CD4-positive, alpha-beta memory T cell (primary cell): Measurements from ENCODE around the gene SEMA4D. TPM values are rescaled to one million over a fixed set of nuclear protein-coding genes. Genes with fewer than 3 reads are reported as not detected.
A peak's percentile ranks its signal among the peaks of the same experiment; 100 is the strongest.

Experiments
- CTCF ChIA-PET: fragments of 350-600 bp; sonication (Branson Sonifier 250); formaldehyde crosslinking; loops from one replicate; lab custom pipeline; 2021; ENCODE audit warnings: inconsistent platforms; ENCODE audit not compliant: partially characterized antibody; lab: Charles Lee
- POLR2A ChIA-PET: fragments of 350-600 bp; sonication (Branson Sonifier 250); formaldehyde crosslinking; loops from one replicate; lab custom pipeline; 2021; ENCODE audit not compliant: partially characterized antibody; lab: Charles Lee
- DNase-seq, 5 donors: peaks; one replicate each; pipeline versions ENCODE4 v3.0.0 to v3.0.0-alpha.2; 2020 to 2022; ENCODE audit warnings: mixed read lengths in 1 of 5
- H3K27ac ChIP-seq: one replicate; pipeline ENCODE4 v1.7.0; 2013; ENCODE audit warnings: low read depth, low read length
- H3K27me3 ChIP-seq: 2 replicates; pipeline ENCODE4 v1.7.0; 2013; ENCODE audit warnings: mild to moderate bottlenecking, low read length, moderate library complexity; ENCODE audit not compliant: insufficient read depth
- H3K36me3 ChIP-seq: 2 replicates; pipeline ENCODE4 v1.7.0; 2013; ENCODE audit warnings: mild to moderate bottlenecking, low read length, moderate library complexity; ENCODE audit not compliant: insufficient read depth
- H3K4me1 ChIP-seq: 2 replicates; pipeline ENCODE4 v1.7.0; 2013; ENCODE audit warnings: mild to moderate bottlenecking, low read length, moderate library complexity; ENCODE audit not compliant: insufficient read depth
- H3K4me3 ChIP-seq, 2 donors: one replicate each; pipeline ENCODE4 v1.7.0; 2013; ENCODE audit warnings: low read length in 2 of 2, mild to moderate bottlenecking in 1 of 2
- H3K9me3 ChIP-seq, 2 donors: one replicate each; pipeline ENCODE4 v1.7.0; 2013; ENCODE audit warnings: low read length in 2 of 2, control low read depth in 1 of 2; ENCODE audit not compliant: control insufficient read depth in 1 of 2
- H3K27ac Mint-ChIP-seq, 7 donors: one replicate each; pipeline ENCODE4 v1.8.0; 2020 to 2021; ENCODE audit warnings: mixed read lengths in 7 of 7, mild to moderate bottlenecking in 6 of 7, inconsistent platforms in 3 of 7, moderate library complexity in 3 of 7
- H3K27me3 Mint-ChIP-seq, 2 donors: one replicate each; pipeline ENCODE4 v1.8.0; 2020 to 2021; ENCODE audit warnings: mixed read lengths in 2 of 2
- H3K36me3 Mint-ChIP-seq, 2 donors: one replicate each; pipeline ENCODE4 v1.8.0; 2020 to 2021; ENCODE audit warnings: mixed read lengths in 2 of 2, inconsistent platforms in 1 of 2, mild to moderate bottlenecking in 1 of 2
- H3K4me1 Mint-ChIP-seq, 4 donors: one replicate each; pipeline ENCODE4 v1.8.0; 2020 to 2021; ENCODE audit warnings: mixed read lengths in 4 of 4, mild to moderate bottlenecking in 1 of 4
- H3K4me3 Mint-ChIP-seq, 8 donors: one replicate each; pipeline ENCODE4 v1.8.0; 2020 to 2021; ENCODE audit warnings: mixed read lengths in 8 of 8, mild to moderate bottlenecking in 7 of 8, moderate library complexity in 6 of 8, inconsistent platforms in 3 of 8
- H3K9me3 Mint-ChIP-seq, 8 donors: one replicate each; pipeline ENCODE4 v1.8.0; 2020 to 2021; ENCODE audit warnings: mixed read lengths in 8 of 8, mild to moderate bottlenecking in 5 of 8, inconsistent platforms in 3 of 8, moderate library complexity in 1 of 8
- intact Hi-C: fragments of 100-400 bp; cut with micrococcal nuclease; formaldehyde crosslinking; loops from one replicate; pipeline ENCODE4 v1.15.1; 2023
- polyA plus RNA-seq, 2 donors: library from polyadenylated mRNA; unstranded; fragments of 300-500 nt; fragmentation: Illumina TruSeq; gene quantifications; one replicate each; pipeline ENCODE4 v1.2.3, GENCODE V29; 2021
- total RNA-seq, 2 experiments: library from RNA; stranded (reverse); gene quantifications; one replicate each; pipeline ENCODE4 v1.2.3, GENCODE V29; 2021

Gene SEMA4D
- total and polyA plus RNA-seq, 4 experiments from 2014 or later = 49.5 to 410 (median 280) TPM

DNA sequence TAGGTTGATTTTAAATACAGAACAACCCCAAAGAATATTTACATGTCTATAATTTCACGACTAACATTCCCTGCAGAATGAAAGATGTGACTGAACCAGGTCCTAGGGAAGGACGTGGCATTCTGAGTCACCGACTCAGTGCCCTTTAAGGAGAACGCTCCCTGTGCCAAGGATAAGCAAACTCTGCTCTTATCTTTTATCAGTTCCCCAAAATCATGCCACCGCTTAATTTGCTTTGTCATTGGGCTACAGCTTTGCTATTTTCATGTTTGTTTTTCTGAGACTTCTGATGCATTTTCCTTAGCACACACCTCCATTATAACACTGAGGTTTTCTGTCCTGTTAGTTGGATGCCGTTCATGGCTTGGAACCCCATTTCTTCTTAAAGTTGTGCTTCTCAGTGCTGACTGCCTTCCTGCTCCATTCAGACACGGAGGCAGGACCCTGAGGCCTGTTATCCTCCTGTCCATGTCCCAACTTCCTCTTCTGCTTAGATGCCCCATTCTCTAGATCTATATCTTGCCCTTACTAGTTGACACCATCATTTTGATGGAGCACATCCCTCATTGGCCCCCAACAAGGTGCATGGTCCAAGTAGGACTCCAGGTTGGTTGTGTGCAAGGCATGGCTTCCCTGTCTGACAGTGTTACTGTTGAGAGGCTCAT lies 11.2 kb upstream of the SEMA4D start:
- Histone ChIP-seq H3K9me3 (no peaks in the 10 kb centered on the region), H3K4me1 (peaks cover 47% of the 10 kb centered on the region), H3K27me3 (no peaks in the 10 kb centered on the region), H3K36me3 (no peaks in the 10 kb centered on the region), H3K27ac (no peak overlapping the region), H3K4me3 (no peak overlapping the region)
- peak overlapping the region in 4 of 7 donors; percentile 11 to 72 (median 25) for H3K27ac Mint-ChIP-seq
- no peak for DNase-seq
- H3K4me3 Mint-ChIP-seq = peak overlapping the region in 2 of 8 donors; percentile 15 to 41
- H3K9me3 Mint-ChIP-seq = no peaks in the 10 kb centered on the region
- intact Hi-C loops = no loop called here
- peaks cover 45 to 88% (median 66%) of the 10 kb centered on the region in 4 donors for H3K4me1 Mint-ChIP-seq
- POLR2A ChIA-PET = interaction anchor here (1.2 to 2.7 kb wide), 5 partner anchors 7 to 28 kb away, joined by 3 to 22 read pairs (median 7); no protein-coding TSS in a partner anchor
- H3K36me3 Mint-ChIP-seq = no peaks in the 10 kb centered on the region
- H3K27me3 Mint-ChIP-seq = no peaks in the 10 kb centered on the region
- CTCF ChIA-PET = interaction anchor here (2.0 to 2.5 kb wide), 2 partner anchors 7 to 40 kb away, joined by 9 to 10 read pairs; no protein-coding TSS in a partner anchor

- peaks cover 66% of the 10 kb centered on the region for H3K4me1 ChIP-seq
- no peak overlapping the region for H3K4me3 Mint-ChIP-seq
- peak overlapping the region in 4 of 7 donors; percentile 35 to 81 (median 62) for H3K27ac Mint-ChIP-seq
- H3K4me1 Mint-ChIP-seq = peaks cover 61 to 92% (median 78%) of the 10 kb centered on the region in 4 donors
- intact Hi-C loops = no loop called here
- H3K4me3 ChIP-seq = no peak overlapping the region
- no peak for DNase-seq
- H3K27me3 Mint-ChIP-seq = no peaks in the 10 kb centered on the region
- no peak overlapping the region for H3K27ac ChIP-seq
- H3K9me3 Mint-ChIP-seq = no peaks in the 10 kb centered on the region
- POLR2A ChIA-PET = no interaction called here
- no peaks in the 10 kb centered on the region for H3K27me3 ChIP-seq
- CTCF ChIA-PET = no interaction called here
- no peaks in the 10 kb centered on the region for H3K9me3 ChIP-seq
- H3K36me3 Mint-ChIP-seq = no peaks in the 10 kb centered on the region
- no peaks in the 10 kb centered on the region for H3K36me3 ChIP-seq
These were observed 8.0 kb upstream of the SEMA4D start for GRCh38 chr9:89505911-89506310.

- no peaks in the 10 kb centered on the region for H3K36me3 ChIP-seq
- no peaks in the 10 kb centered on the region for H3K27me3 ChIP-seq
- intact Hi-C loops = no loop called here
- H3K27me3 Mint-ChIP-seq = no peaks in the 10 kb centered on the region
- CTCF ChIA-PET = interaction anchor here (0.7 to 3.0 kb wide), 2 partner anchors 22 to 44 kb away, joined by 3 to 9 read pairs; no protein-coding TSS in a partner anchor
- H3K36me3 Mint-ChIP-seq = no peaks in the 10 kb centered on the region
- no peaks in the 10 kb centered on the region for H3K9me3 Mint-ChIP-seq
- POLR2A ChIA-PET = no interaction called here
- H3K27ac ChIP-seq = no peak overlapping the region
- H3K4me1 ChIP-seq = peaks cover 66% of the 10 kb centered on the region
- H3K4me3 Mint-ChIP-seq = no peak overlapping the region
- peak overlapping the region in 2 of 7 donors; percentile 19 to 70 for H3K27ac Mint-ChIP-seq
- no peak overlapping the region for H3K4me3 ChIP-seq
- peaks cover 60 to 92% (median 77%) of the 10 kb centered on the region in 4 donors for H3K4me1 Mint-ChIP-seq
- no peaks in the 10 kb centered on the region for H3K9me3 ChIP-seq
- no peak for DNase-seq
These were observed 7.1 kb upstream of the SEMA4D start for GRCh38 chr9:89505048-89505447.

DNA sequence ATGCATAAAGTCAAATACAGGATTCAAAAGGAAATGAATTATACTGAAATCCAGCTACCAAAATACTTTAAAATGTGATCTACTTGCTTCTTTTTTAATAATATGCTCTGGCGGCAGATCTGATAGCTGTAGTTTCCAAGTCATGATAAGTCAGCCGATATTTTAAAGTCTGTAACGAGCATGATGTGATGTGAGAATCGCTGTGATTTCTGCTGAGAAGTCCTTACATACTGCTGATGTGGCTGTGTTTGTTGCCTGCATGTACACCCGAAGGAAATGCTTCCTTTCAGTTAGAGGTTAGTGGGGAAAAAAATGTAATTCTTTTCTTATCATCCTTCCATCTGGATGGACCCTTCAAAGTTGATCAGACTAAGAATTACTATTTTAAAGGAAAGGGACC lies 4.8 kb upstream of the SEMA4D start:
- no peaks in the 10 kb centered on the region for H3K27me3 Mint-ChIP-seq
- DNase-seq = no peak
- H3K4me1 ChIP-seq = peaks cover 68% of the 10 kb centered on the region
- ChIA-PET CTCF (interaction anchor here (0.8 to 3.0 kb wide), 14 partner anchors 8 to 76 kb away, joined by 3 to 32 read pairs (median 4); no protein-coding TSS in a partner anchor), POLR2A (interaction anchor here (0.8 to 4.3 kb wide), 20 partner anchors 8 to 92 kb away, joined by 3 to 59 read pairs (median 5); no protein-coding TSS in a partner anchor)
- H3K9me3 ChIP-seq = no peaks in the 10 kb centered on the region
- no peak overlapping the region for H3K4me3 ChIP-seq
- peak overlapping the region; percentile 91 to 96 (median 94) for H3K27ac Mint-ChIP-seq
- H3K27ac ChIP-seq = peak overlapping the region; percentile 57
- no peaks in the 10 kb centered on the region for H3K36me3 ChIP-seq
- H3K4me3 Mint-ChIP-seq = peak overlapping the region in 7 of 8 donors; percentile 20 to 80 (median 37)
- intact Hi-C loops = loop anchor here (1.0 kb wide), 2 partner anchors 18 to 34 kb away; no protein-coding TSS in a partner anchor
- H3K36me3 Mint-ChIP-seq = peaks cover 0 to 9% of the 10 kb centered on the region in 2 donors
- no peaks in the 10 kb centered on the region for H3K9me3 Mint-ChIP-seq
- H3K27me3 ChIP-seq = no peaks in the 10 kb centered on the region
- H3K4me1 Mint-ChIP-seq = peaks cover 66 to 90% (median 76%) of the 10 kb centered on the region in 4 donors

GRCh38 chr9:89502038-89502601 lies 4.2 kb upstream of the SEMA4D start:
- intact Hi-C loops = loop anchor here (1.0 kb wide), 2 partner anchors 18 to 34 kb away; no protein-coding TSS in a partner anchor
- ChIA-PET POLR2A (interaction anchor here (0.8 to 4.3 kb wide), 22 partner anchors 8 to 92 kb away, joined by 3 to 59 read pairs (median 4); no protein-coding TSS in a partner anchor), CTCF (interaction anchor here (0.8 to 3.0 kb wide), 16 partner anchors 8 to 94 kb away, joined by 3 to 32 read pairs (median 4); no protein-coding TSS in a partner anchor)
- Histone ChIP-seq H3K27ac (peak overlapping the region; percentile 57), H3K4me1 (peaks cover 62% of the 10 kb centered on the region), H3K27me3 (no peaks in the 10 kb centered on the region), H3K9me3 (no peaks in the 10 kb centered on the region), H3K4me3 (peak overlapping the region in 1 of 2 donors; percentile 13), H3K36me3 (no peaks in the 10 kb centered on the region)
- Mint-ChIP-seq H3K27ac (peak overlapping the region; percentile 91 to 96 (median 94)), H3K36me3 (peaks cover under 1 to 9% of the 10 kb centered on the region in 2 donors), H3K27me3 (no peaks in the 10 kb centered on the region), H3K4me1 (peaks cover 61 to 86% (median 71%) of the 10 kb centered on the region in 4 donors), H3K9me3 (no peaks in the 10 kb centered on the region), H3K4me3 (peak overlapping the region in 7 of 8 donors; percentile 20 to 80 (median 56))
- peak; percentile 70 to 86 (median 78) for DNase-seq

- intact Hi-C loops = no loop called here
- DNase-seq = no peak
- no peaks in the 10 kb centered on the region for H3K9me3 ChIP-seq
- Mint-ChIP-seq H3K4me3 (peak overlapping the region in 7 of 8 donors; percentile 14 to 80 (median 59)), H3K9me3 (peaks cover 0 to 1% (median 0%) of the 10 kb centered on the region in 8 donors), H3K36me3 (peaks cover 4 to 16% of the 10 kb centered on the region in 2 donors), H3K27ac (peak overlapping the region; percentile 91 to 96 (median 94)), H3K4me1 (peaks cover 57 to 86% (median 67%) of the 10 kb centered on the region in 4 donors), H3K27me3 (no peaks in the 10 kb centered on the region)
- ChIA-PET POLR2A (interaction anchor here (0.9 to 4.3 kb wide), 16 partner anchors 9 to 91 kb away, joined by 3 to 59 read pairs (median 4); no protein-coding TSS in a partner anchor), CTCF (interaction anchor here (0.7 to 2.7 kb wide), 10 partner anchors 9 to 93 kb away, joined by 3 to 32 read pairs (median 3); no protein-coding TSS in a partner anchor)
- no peaks in the 10 kb centered on the region for H3K27me3 ChIP-seq
- H3K4me1 ChIP-seq = peaks cover 58% of the 10 kb centered on the region
- H3K4me3 ChIP-seq = peak overlapping the region in 1 of 2 donors; percentile 13
- no peaks in the 10 kb centered on the region for H3K36me3 ChIP-seq
- H3K27ac ChIP-seq = peak overlapping the region; percentile 57
These were observed 3.5 kb upstream of the SEMA4D start for GRCh38 chr9:89501311-89501898.
